HAP-1 (cell line): ENCODE data around the gene FNDC3B.
A peak's percentile ranks its signal among the peaks of the same experiment; 100 is the strongest.

Source experiments
- DNase-seq, 2 experiments: peaks; one replicate each; pipeline ENCODE4 v3.0.0-alpha.2; 2016 to 2020; ENCODE audit warnings: low spot score in 2 of 2
- H3K27me3 ChIP-seq: fragments of 250-450 bp; sonication (Bioruptor Pico); 2 replicates; pipeline ENCODE4 v1.5.1; 2020; ENCODE audit warnings: low read depth, mild to moderate bottlenecking, moderate library complexity
- H3K36me3 ChIP-seq: fragments of 250-450 bp; sonication (Bioruptor Pico); replicated peaks from 2 replicates; pipeline ENCODE4 v1.5.1; 2020; ENCODE audit warnings: mild to moderate bottlenecking
- H3K4me1 ChIP-seq: fragments of 250-450 bp; sonication (Bioruptor Pico); 2 replicates; pipeline ENCODE4 v1.5.1; 2020; ENCODE audit warnings: mild to moderate bottlenecking
- H3K4me3 ChIP-seq: fragments of 250-450 bp; sonication (Bioruptor Pico); 2 replicates; pipeline ENCODE4 v1.5.1; 2020; ENCODE audit warnings: mild to moderate bottlenecking, moderate library complexity
- H3K9me3 ChIP-seq: fragments of 250-450 bp; sonication (Bioruptor Pico); 2 replicates; pipeline ENCODE4 v1.5.1; 2020; ENCODE audit warnings: mild to moderate bottlenecking, moderate library complexity
- in situ Hi-C: fragments of 300-500 bp; cut with MboI; formaldehyde crosslinking; loops from 3 replicates; pipeline ENCODE4 v1.14.3; 2020; ENCODE audit warnings: low sequenced_read_pairs, inconsistent platforms, mixed read lengths

Gene FNDC3B

DNA sequence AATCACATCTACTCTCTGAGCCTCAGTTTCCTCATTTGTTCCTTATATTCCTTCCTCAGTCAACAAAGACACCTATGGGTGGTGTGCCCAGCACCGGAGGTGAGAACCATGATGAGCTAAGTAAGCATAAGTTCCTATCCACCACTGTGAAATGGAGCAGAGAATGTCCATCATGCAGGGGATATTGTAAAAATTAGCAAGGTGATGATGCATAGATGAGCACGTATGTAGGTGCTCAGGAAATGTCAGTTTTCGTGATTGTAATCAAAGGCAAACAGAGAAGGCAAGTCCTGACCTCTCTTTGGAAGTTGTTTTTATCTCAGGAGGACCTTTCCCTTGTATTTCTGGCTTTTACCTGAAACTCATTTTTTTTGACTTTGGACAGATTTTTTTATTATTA lies 243.5 kb downstream of the FNDC3B start:
- in situ Hi-C loops, result no loop called here
- Histone ChIP-seq H3K4me3 (no peak overlapping the region), H3K9me3 (no peaks in the 10 kb centered on the region), H3K27me3 (no peaks in the 10 kb centered on the region), H3K36me3 (no peaks in the 10 kb centered on the region; the same call in 1 of the 2 replicates), H3K4me1 (no peaks in the 10 kb centered on the region)
- no peak for DNase-seq

DNA sequence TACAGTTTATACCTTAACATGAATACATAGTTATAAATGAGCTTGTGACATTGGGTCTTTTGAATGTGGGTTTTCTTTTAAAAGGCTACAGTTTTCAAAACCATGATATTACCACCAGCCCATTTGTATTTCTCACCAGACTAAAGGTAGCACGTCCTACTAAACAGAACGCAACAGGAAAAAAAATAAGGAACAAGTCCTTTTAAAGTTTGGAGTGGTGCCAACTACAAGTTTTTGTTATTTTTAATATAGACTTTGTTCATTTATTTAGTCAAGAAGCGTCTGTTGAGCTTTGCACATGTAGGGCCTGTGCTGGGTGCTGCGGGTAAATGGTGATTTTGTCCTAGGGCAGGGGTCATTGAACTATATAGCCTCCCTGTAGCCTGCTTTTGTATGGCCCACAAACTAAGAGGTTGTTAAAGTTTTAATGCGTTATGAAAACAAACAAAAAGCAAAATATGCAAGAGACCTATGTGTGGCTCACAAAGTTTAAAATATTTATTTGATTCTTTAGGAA lies 244.5 kb downstream of the FNDC3B start:
- no peak for DNase-seq
- H3K4me1 ChIP-seq, result no peaks in the 10 kb centered on the region
- H3K36me3 ChIP-seq, result no peaks in the 10 kb centered on the region; the same call in 1 of the 2 replicates
- in situ Hi-C loops, result no loop called here
- no peaks in the 10 kb centered on the region for H3K9me3 ChIP-seq
- H3K27me3 ChIP-seq, result no peaks in the 10 kb centered on the region
- H3K4me3 ChIP-seq, result no peak overlapping the region

DNA sequence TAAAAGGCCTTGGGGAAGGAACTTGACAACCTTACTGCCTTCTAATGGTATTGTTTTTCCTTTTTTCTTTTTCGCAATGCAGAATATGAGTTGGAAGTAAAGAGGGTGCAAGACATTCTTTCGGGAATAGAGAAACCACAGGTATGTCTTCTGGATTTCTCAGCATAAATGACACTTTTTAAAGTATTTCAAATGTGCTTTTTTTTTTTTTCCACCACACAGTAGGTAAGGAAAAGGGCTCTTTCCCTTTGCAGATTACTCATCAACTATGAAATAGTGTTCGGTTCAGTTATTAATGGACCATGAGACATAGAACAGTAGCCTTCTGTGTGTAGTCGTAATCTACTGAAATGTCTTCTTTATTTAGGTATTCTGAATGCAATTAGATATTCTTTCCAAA lies 246.5 kb downstream of the FNDC3B start:
- H3K36me3 ChIP-seq, result no peaks in the 10 kb centered on the region; the same call in 1 of the 2 replicates
- H3K9me3 ChIP-seq, result no peaks in the 10 kb centered on the region
- no peak overlapping the region for H3K4me3 ChIP-seq
- H3K4me1 ChIP-seq, result no peaks in the 10 kb centered on the region; the same call in 1 of the 2 replicates
- in situ Hi-C loops, result no loop called here
- H3K27me3 ChIP-seq, result no peaks in the 10 kb centered on the region
- no peak for DNase-seq

DNA sequence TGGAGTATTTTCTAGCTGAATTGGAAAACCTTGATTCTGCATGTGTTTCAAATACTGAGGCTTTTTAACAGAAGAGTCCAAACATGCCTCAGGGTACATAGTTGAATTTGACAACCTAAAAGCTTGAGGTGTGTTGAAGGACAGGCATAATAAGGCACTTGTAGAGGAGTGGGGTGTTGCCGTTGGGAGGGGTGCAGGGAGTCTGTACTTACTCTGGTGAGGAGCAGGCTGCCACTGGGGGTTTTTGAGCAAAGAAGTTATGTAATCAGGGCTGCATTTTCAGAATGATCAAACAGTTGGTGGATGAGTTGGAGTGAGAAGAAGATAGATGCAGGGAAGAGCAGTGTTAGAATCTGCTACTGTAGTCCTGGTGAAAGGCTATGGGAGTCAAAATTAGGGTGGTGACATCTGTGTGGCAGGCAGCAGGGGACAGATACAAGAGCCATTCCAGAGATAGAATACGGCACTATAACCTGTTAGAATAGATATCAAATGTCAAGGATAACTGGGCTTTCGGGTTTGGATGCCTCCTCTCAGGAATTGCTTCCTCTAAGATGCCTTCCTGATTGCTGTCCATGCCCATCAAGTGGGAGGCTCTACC lies 247.3 kb downstream of the FNDC3B start:
- Histone ChIP-seq H3K9me3 (no peaks in the 10 kb centered on the region), H3K4me1 (no peaks in the 10 kb centered on the region; the same call in 1 of the 2 replicates), H3K27me3 (no peaks in the 10 kb centered on the region), H3K4me3 (no peak overlapping the region), H3K36me3 (no peaks in the 10 kb centered on the region; the same call in 1 of the 2 replicates)
- DNase-seq, result no peak
- in situ Hi-C loops, result no loop called here

DNA sequence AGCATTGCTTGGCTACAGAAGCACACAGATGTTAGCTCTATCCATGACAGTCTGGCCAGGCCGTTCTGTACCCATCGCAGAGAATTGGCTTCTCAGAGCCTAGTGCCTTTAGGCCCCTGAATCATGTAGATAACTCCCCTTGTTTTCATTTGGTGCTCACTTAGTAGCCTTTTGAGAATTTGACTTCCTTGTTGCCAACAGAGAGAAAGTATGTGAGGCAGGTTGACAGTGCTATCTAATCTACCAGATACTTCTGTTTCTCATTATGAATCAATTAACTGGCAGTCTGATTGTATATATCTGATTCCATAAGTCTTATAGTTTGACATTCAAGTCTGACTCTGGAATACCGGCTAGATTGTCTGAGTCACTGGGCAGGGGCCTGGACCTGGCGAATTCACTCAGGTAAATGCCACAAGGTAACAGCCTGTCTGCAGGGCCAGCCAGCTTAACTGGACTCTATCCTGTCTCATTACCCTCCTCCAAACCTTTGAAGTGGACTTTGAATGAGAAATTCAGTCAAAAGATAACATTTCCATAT lies 248.6 kb downstream of the FNDC3B start:
- Histone ChIP-seq H3K4me1 (no peaks in the 10 kb centered on the region; the same call in 1 of the 2 replicates), H3K4me3 (no peak overlapping the region), H3K36me3 (no peaks in the 10 kb centered on the region; the same call in 1 of the 2 replicates), H3K9me3 (no peaks in the 10 kb centered on the region), H3K27me3 (no peaks in the 10 kb centered on the region)
- DNase-seq, result no peak
- in situ Hi-C loops, result no loop called here

DNA sequence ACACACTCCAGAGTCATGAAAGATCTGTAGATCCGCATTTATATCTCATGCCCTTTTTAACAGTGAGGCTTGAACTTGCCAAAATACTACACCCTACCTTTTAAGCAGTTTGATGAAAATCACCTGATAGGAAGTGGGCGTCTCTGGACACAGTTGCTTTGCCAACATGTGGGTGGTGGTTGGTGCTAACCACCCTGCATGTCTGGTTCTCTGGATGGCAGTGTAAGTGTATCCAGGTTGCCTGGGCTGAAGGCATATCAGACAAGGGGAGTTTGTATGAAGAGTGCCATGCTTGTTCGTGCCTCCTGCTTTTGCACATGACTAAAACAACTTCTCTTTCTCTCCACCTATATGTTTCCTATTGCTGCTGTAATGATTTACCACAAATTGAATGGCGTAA lies 249.3 kb downstream of the FNDC3B start:
- in situ Hi-C loops, result no loop called here
- Histone ChIP-seq H3K36me3 (no peaks in the 10 kb centered on the region; the same call in 1 of the 2 replicates), H3K27me3 (no peaks in the 10 kb centered on the region), H3K4me1 (no peaks in the 10 kb centered on the region; the same call in 1 of the 2 replicates), H3K9me3 (no peaks in the 10 kb centered on the region), H3K4me3 (no peak overlapping the region)
- no peak for DNase-seq

DNA sequence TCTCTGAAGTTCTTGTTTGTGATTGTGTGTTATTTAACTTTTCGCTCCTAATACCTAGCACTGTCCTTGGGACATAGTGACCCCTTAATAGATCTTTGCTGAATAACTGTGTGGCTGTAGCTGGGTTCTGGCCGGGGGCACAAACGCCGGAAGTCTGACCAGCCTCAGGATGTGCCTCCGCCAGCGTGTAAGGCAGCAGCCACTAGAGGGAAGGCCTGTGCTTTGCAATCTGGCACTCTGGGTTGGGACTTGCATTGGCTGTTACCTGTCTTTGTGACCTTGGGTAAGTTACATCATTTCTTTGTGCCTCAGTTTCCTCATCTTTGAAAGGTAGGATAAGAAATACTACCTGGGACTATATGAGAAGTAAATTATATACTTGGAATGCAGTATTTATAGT lies 250.2 kb downstream of the FNDC3B start:
- no peaks in the 10 kb centered on the region for H3K9me3 ChIP-seq
- peak in 1 of 2 experiments; percentile 14 for DNase-seq
- H3K27me3 ChIP-seq, result no peaks in the 10 kb centered on the region
- no peaks in the 10 kb centered on the region; the same call in 1 of the 2 replicates for H3K36me3 ChIP-seq
- H3K4me1 ChIP-seq, result no peaks in the 10 kb centered on the region; the same call in 1 of the 2 replicates
- H3K4me3 ChIP-seq, result no peak overlapping the region
- in situ Hi-C loops, result no loop called here

DNA sequence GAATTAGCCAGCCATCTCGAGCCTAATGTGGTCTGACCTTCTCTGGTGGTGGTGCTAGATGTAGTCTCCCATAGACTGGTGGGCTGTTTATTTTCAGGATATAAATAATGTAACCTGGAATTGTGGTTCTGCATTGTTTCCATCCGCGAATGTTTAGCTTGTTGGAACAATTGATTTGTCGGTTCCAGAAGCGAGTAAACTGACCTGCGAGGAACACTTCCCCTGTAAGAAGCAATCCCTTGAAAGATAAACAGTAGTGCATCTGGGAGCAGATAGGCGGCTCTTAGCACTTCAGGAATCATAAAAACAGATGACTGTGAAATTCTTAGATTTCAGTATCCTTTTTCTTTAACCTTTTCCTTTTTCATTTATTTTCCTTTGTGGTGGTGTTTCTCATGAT lies 251.1 kb downstream of the FNDC3B start:
- Histone ChIP-seq H3K9me3 (no peaks in the 10 kb centered on the region), H3K4me3 (no peak overlapping the region), H3K4me1 (no peaks in the 10 kb centered on the region; the same call in 1 of the 2 replicates), H3K36me3 (no peaks in the 10 kb centered on the region; the same call in 1 of the 2 replicates), H3K27me3 (no peaks in the 10 kb centered on the region)
- in situ Hi-C loops, result no loop called here
- DNase-seq, result no peak

DNA sequence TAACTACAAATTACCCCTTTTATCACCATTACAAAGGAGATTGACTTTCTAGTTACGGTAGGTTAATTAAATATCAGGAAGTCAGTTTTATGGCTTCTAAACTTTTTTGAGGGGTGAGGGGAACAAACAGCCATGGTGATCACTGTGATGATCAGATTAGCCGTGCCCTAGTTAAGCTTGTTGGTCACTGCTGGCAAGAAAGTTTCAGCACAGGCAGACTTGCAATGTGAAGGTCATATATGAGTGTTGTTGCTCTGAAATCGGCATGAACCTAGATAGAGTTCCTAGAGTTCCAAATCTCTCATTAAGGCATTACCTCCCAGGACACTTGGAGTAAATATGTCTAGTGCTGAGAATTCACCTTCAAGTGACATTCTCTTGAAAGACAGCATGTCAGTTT lies 252.3 kb downstream of the FNDC3B start:
- no peaks in the 10 kb centered on the region; the same call in 1 of the 2 replicates for H3K4me1 ChIP-seq
- H3K4me3 ChIP-seq, result no peak overlapping the region
- no peaks in the 10 kb centered on the region for H3K9me3 ChIP-seq
- H3K36me3 ChIP-seq, result no peaks in the 10 kb centered on the region; the same call in 1 of the 2 replicates
- no peaks in the 10 kb centered on the region for H3K27me3 ChIP-seq
- in situ Hi-C loops, result no loop called here
- DNase-seq, result no peak

DNA sequence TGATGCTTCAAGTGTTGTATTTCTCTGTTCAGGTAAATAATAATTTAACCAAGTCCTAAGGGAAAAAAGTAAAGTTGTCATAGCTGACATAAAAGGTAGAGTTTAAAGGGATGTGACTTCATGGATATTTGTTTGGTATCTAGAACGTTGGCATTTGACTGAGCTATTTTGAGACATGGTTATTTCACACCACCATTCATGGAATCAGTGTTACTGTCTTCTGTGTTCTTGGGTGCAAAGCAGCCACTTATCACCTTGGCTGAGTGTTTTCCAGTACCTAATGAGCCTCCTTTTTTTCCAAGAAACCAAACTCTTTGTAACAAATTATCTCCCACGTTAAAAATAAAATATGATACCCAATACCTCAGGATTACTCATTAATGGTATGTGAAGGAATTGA lies 253.0 kb downstream of the FNDC3B start:
- in situ Hi-C loops, result no loop called here

DNA sequence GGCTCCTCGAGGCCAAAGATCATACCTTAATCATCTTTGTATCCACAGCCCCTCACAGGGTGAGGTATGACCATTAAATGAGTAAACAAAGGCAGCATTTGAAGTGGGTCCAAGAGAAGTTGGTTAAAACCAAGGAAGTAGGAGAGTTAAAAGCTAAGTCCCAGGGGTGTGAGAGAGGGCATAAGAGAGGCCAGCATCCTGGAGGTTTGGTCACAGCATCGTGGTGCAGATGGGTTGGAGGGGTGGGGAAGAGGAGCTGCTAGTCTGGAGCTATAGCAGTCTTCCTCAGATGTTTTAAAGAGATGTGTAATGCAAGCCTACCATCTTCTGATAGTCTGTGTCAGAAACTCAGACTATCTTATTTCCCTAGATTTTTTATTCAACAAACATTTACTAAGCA lies 253.7 kb downstream of the FNDC3B start:
- Histone ChIP-seq H3K27me3 (no peaks in the 10 kb centered on the region), H3K4me3 (no peak overlapping the region), H3K4me1 (no peaks in the 10 kb centered on the region; the same call in 1 of the 2 replicates), H3K9me3 (no peaks in the 10 kb centered on the region), H3K36me3 (no peaks in the 10 kb centered on the region)
- in situ Hi-C loops, result no loop called here
- no peak for DNase-seq

More for the DNA sequence above, 253.0 kb downstream of the FNDC3B start:
- no peak overlapping the region for H3K4me3 ChIP-seq
- H3K4me1 ChIP-seq, result no peaks in the 10 kb centered on the region; the same call in 1 of the 2 replicates
- no peaks in the 10 kb centered on the region; the same call in 1 of the 2 replicates for H3K36me3 ChIP-seq
- no peak for DNase-seq
- H3K27me3 ChIP-seq, result no peaks in the 10 kb centered on the region
- no peaks in the 10 kb centered on the region for H3K9me3 ChIP-seq

DNA sequence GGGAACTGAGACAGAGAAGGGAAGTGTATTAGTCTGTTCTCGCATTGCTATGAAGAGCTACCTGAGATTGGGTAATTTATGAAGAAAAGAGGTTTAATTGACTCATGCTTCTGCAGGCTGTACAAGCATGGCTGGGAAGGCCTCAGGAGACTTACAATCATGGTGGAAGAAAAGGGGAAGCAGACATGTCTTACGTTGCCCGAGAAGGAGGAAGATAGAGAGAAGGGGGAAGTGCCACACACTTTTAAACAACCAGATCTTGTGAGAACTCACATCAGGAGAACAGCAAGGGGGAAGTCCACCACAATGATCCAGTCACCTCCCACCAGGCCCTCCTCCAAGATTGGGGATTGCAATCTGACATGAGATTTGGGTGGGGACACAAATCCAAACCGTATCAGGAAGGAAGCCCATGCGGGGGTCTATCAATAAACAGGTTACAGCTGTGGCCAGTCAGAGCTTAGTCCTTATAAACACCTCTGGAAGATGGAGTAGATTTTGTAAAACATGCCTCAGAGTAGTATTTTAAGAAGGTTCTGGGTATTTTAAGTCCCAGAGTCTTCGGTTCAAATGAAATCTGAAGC lies 254.9 kb downstream of the FNDC3B start:
- no peaks in the 10 kb centered on the region for H3K9me3 ChIP-seq
- DNase-seq, result no peak

DNA sequence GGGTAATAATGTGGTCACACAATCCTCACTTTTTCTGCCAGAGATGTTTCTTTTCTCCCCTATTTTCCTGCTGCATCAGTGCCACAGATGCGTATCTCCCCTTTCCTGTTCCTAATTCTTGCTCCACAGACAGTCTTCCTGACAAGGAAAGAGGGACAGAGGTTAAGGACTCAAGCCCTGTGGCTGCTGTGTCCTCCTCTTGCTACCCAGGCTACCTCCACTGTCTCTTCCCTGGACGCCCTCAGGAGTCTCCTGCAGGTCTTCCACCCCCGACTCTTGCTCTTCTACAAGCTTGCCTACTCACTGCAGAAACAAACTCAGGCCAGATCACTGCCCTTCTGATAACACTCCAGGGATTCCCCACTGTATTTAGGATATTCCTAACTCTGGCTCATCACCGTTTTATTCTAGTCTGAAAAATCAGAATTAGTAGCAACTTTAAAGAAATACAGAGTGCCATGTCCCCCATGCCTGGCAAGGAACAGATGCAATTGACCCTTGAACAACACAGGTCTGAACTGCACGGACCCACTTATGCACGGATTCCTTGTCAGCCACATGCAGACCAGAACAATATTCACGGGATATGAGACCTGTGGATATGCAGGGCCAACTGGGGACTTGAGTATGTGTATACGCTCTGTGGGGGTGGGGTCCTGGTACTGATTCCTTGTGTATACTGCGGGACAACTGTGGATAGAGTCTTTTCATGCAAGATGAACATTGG lies 257.0 kb downstream of the FNDC3B start:
- no peak for DNase-seq
- Histone ChIP-seq H3K4me1 (peaks cover 15% of the 10 kb centered on the region), H3K36me3 (no peaks in the 10 kb centered on the region), H3K27me3 (no peaks in the 10 kb centered on the region), H3K9me3 (no peaks in the 10 kb centered on the region), H3K4me3 (no peak overlapping the region)
- in situ Hi-C loops, result no loop called here

More for the DNA sequence above, 254.9 kb downstream of the FNDC3B start:
- Histone ChIP-seq H3K27me3 (no peaks in the 10 kb centered on the region), H3K36me3 (no peaks in the 10 kb centered on the region), H3K4me1 (no peaks in the 10 kb centered on the region; the same call in 1 of the 2 replicates), H3K4me3 (no peak overlapping the region)
- in situ Hi-C loops, result no loop called here
